Uterus (tissue), 4 donors: ENCODE measurements around the gene SLC41A3. TPM values are rescaled to one million over a fixed set of nuclear protein-coding genes. Genes with fewer than 3 reads are reported as not detected.
A peak's percentile ranks its signal among the peaks of the same experiment; 100 is the strongest.

Experiments used
- DNase-seq, 2 donors: peaks; one replicate each; pipeline ENCODE4 v3.0.0-alpha.2; 2019 to 2020
- H3K27ac ChIP-seq, 2 donors: fragments of 200-600 bp; sonication (generic); 1 replicate in 1 of 2; 2 replicates in 1 of 2; pipeline ENCODE4 v1.5.1; 2016 to 2018
- H3K27me3 ChIP-seq, 2 donors: fragments of 200-600 bp; sonication (generic); one replicate each; pipeline ENCODE4 v1.5.1; 2018 to 2019; ENCODE audit warnings: control low read depth in 1 of 2
- H3K36me3 ChIP-seq, 2 donors: fragments of 200-600 bp; sonication (generic); one replicate each; pipeline ENCODE4 v1.5.1; 2019; ENCODE audit warnings: control low read depth in 1 of 2
- H3K4me1 ChIP-seq, 2 donors: fragments of 200-600 bp; sonication (generic); one replicate each; pipeline ENCODE4 v1.5.1; 2018 to 2019; ENCODE audit warnings: control low read depth in 1 of 2
- H3K4me3 ChIP-seq, 2 donors: fragments of 200-600 bp; sonication (generic); 1 replicate in 1 of 2; 2 replicates in 1 of 2; pipeline ENCODE4 v1.5.1; 2018 to 2019; ENCODE audit warnings: mild to moderate bottlenecking in 1 of 2
- H3K9me3 ChIP-seq, 2 donors: fragments of 200-600 bp; sonication (generic); one replicate each; pipeline ENCODE4 v1.5.1; 2019; ENCODE audit warnings: control low read depth in 1 of 2
- CTCF ChIP-seq, 4 experiments: fragments of 200-600 bp in 2 of 4; fragments of 450-650 bp in 2 of 4; sonication (generic) in 2 of 4; IDR thresholded peaks; one replicate each; pipeline ENCODE4 v1.5.1; 2016 to 2019; ENCODE audit warnings: antibody characterized with exemption in 4 of 4, mild to moderate bottlenecking in 2 of 4, moderate library complexity in 1 of 4
- POLR2A ChIP-seq, 2 donors: fragments of 450-650 bp; IDR thresholded peaks; one replicate each; pipeline ENCODE4 v1.6.1; 2016; ENCODE audit warnings: antibody characterized with exemption in 2 of 2, mild to moderate bottlenecking in 1 of 2, moderate library complexity in 1 of 2
- intact Hi-C: fragments of 100-400 bp; cut with DNase I; formaldehyde crosslinking; loops from one replicate; pipeline ENCODE4 v1.15.1; 2023; ENCODE audit warnings: low total_unique reads
- total RNA-seq, 4 donors: library from RNA; depleted of rRNA in 3 of 4; stranded (reverse); fragments of >200 nt in 3 of 4; gene quantifications; one replicate each; pipeline versions ENCODE4 v1.1.0 to v1.2.4, GENCODE V29; 2014 to 2023
- donor health status: DM: yes; HTN: yes; CAD: no.

Gene SLC41A3
- total RNA-seq, 4 donors from 2014 or later: 65.9 to 94.9 (median 77.4) TPM

- H3K4me1 ChIP-seq: no peaks in the 10 kb centered on the region
- no peak for TF ChIP-seq CTCF (IDR thresholded peaks at IDR 0.05)
- TF ChIP-seq POLR2A (IDR thresholded peaks at IDR 0.05): no peak
These were observed 64.9 kb downstream of the SLC41A3 start for GRCh38 chr3:126018995-126019394.

GRCh38 chr3:126018545-126018944 lies 65.4 kb downstream of the SLC41A3 start:
- no peak for DNase-seq
- H3K36me3 ChIP-seq: no peaks in the 10 kb centered on the region
- TF ChIP-seq POLR2A (IDR thresholded peaks at IDR 0.05): no peak
- TF ChIP-seq CTCF (IDR thresholded peaks at IDR 0.05): no peak

More at GRCh38 chr3:126018995-126019394, 64.9 kb downstream of the SLC41A3 start:
- no peak overlapping the region for H3K4me3 ChIP-seq
- DNase-seq: no peak
- H3K27ac ChIP-seq: no peak overlapping the region
- no peaks in the 10 kb centered on the region for H3K27me3 ChIP-seq
- H3K36me3 ChIP-seq: no peaks in the 10 kb centered on the region
- no peaks in the 10 kb centered on the region for H3K9me3 ChIP-seq
- intact Hi-C loops: no loop called here

GRCh38 chr3:126017362-126017761 lies 66.6 kb downstream of the SLC41A3 start:
- Histone ChIP-seq H3K36me3 (no peaks in the 10 kb centered on the region), H3K9me3 (no peaks in the 10 kb centered on the region), H3K27ac (no peak overlapping the region), H3K4me1 (no peaks in the 10 kb centered on the region), H3K4me3 (no peak overlapping the region), H3K27me3 (no peaks in the 10 kb centered on the region)
- TF ChIP-seq CTCF (IDR thresholded peaks at IDR 0.05): no peak
- intact Hi-C loops: no loop called here
- no peak for DNase-seq

More at GRCh38 chr3:126018545-126018944, 65.4 kb downstream of the SLC41A3 start:
- intact Hi-C loops: no loop called here
- no peak overlapping the region for H3K27ac ChIP-seq
- no peaks in the 10 kb centered on the region for H3K4me1 ChIP-seq
- H3K27me3 ChIP-seq: no peaks in the 10 kb centered on the region
- no peak overlapping the region for H3K4me3 ChIP-seq
- H3K9me3 ChIP-seq: no peaks in the 10 kb centered on the region

- no peak overlapping the region for H3K4me3 ChIP-seq
- intact Hi-C loops: no loop called here
- no peak for DNase-seq
- no peaks in the 10 kb centered on the region for H3K36me3 ChIP-seq
- H3K27ac ChIP-seq: no peak overlapping the region
- no peaks in the 10 kb centered on the region for H3K27me3 ChIP-seq
- no peaks in the 10 kb centered on the region for H3K9me3 ChIP-seq
- no peak for TF ChIP-seq POLR2A (IDR thresholded peaks at IDR 0.05)
- TF ChIP-seq CTCF (IDR thresholded peaks at IDR 0.05): no peak
- H3K4me1 ChIP-seq: no peaks in the 10 kb centered on the region
These were observed 67.3 kb downstream of the SLC41A3 start for GRCh38 chr3:126016616-126017015.

GRCh38 chr3:126015075-126015474 lies 68.8 kb downstream of the SLC41A3 start:
- intact Hi-C loops: no loop called here
- H3K4me3 ChIP-seq: no peak overlapping the region
- H3K27me3 ChIP-seq: no peaks in the 10 kb centered on the region
- no peaks in the 10 kb centered on the region for H3K9me3 ChIP-seq
- TF ChIP-seq CTCF (IDR thresholded peaks at IDR 0.05): no peak
- TF ChIP-seq POLR2A (IDR thresholded peaks at IDR 0.05): no peak
- H3K36me3 ChIP-seq: no peaks in the 10 kb centered on the region
- H3K4me1 ChIP-seq: no peaks in the 10 kb centered on the region
- no peak for DNase-seq
- peak overlapping the region; percentile 20 to 70 for H3K27ac ChIP-seq
